Activated CD4-positive, alpha-beta T cell treated with anti-CD3 and anti-CD28 coated beads for 1 hour (primary cell): ENCODE data around the gene SIN3B.
"Not testable (repeated sequence)": the region's sequence is repeated elsewhere in the genome, so short reads cannot be mapped to it uniquely, and the experiment has no call there.

Experiments
- DNase-seq: peaks from one replicate; pipeline ENCODE4 v3.0.0-alpha.2; 2020

The SIN3B gene, protein sequence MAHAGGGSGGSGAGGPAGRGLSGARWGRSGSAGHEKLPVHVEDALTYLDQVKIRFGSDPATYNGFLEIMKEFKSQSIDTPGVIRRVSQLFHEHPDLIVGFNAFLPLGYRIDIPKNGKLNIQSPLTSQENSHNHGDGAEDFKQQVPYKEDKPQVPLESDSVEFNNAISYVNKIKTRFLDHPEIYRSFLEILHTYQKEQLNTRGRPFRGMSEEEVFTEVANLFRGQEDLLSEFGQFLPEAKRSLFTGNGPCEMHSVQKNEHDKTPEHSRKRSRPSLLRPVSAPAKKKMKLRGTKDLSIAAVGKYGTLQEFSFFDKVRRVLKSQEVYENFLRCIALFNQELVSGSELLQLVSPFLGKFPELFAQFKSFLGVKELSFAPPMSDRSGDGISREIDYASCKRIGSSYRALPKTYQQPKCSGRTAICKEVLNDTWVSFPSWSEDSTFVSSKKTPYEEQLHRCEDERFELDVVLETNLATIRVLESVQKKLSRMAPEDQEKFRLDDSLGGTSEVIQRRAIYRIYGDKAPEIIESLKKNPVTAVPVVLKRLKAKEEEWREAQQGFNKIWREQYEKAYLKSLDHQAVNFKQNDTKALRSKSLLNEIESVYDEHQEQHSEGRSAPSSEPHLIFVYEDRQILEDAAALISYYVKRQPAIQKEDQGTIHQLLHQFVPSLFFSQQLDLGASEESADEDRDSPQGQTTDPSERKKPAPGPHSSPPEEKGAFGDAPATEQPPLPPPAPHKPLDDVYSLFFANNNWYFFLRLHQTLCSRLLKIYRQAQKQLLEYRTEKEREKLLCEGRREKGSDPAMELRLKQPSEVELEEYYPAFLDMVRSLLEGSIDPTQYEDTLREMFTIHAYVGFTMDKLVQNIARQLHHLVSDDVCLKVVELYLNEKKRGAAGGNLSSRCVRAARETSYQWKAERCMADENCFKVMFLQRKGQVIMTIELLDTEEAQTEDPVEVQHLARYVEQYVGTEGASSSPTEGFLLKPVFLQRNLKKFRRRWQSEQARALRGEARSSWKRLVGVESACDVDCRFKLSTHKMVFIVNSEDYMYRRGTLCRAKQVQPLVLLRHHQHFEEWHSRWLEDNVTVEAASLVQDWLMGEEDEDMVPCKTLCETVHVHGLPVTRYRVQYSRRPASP

DNA sequence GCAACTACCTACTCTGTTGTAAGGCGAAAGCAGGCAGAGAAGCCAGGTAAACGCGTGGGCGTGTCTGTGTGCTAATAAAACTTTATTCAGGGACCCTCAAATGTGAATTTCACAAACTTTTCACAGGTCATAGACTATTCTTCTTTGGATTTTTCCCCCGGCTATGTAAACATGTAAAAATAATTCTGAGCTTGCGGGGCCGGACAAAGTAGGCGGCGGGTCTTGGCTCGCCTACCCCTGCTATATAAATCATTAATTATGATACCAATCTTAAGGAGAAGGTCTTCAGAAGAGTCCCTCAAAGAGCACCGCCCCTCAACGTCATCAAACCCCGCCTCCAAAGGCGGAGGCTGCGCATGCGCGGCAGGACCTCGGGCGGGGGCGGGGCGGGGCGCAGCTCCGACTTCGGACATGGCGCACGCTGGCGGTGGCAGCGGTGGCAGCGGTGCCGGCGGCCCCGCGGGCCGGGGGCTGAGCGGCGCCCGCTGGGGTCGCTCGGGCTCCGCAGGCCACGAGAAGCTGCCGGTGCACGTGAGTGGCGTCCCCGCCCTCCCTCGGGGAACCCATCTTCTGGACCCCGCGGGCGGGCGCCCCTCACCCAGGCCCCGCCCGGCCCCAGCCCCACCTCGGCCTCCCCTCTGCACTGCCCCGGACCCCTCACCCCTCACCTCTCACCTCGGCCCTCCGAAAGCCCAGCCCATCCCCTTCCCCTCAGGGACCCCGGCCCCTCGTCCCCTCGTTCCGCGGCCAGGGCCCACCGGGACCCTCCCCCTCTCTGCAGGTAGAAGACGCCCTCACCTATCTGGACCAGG lies at the start of gene SIN3B:
Gene SIN3B (plus strand): TSS at position 389 of the 812 bp plus-strand sequence. CDS start 23 bp downstream, at position 412.
- peak; percentile 88 for DNase-seq

DNA sequence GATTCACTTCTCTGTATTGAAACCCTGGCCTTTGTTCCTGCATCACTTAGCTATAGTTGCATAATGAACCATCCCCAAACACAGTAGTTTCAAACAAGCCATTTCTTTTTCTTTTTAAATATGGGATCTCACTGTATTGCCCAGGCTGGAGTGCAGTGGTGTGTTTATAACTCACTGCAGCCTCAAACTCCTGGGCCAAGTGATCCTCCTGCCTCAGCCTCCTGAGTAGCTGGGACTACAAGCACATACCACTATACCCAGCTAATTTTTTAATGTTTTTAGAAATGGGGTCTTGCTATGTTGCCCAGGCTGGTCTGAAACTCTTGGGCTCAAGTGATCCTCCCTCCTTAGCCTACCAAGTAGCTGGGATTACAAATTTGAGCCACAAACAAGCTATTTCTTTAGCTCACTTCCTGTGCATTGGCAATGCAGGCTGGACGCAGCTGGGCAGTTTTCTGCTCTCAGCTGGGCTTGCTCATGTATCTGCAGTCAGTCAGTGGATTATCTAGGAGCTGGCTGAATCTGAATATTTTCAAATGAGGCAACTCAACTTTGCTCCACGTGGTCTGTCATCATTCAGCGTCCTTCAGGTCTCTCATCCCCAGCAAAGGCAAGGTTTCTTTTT lies 49.5 kb upstream of the SIN3B start:
- DNase-seq, result no peak

DNA sequence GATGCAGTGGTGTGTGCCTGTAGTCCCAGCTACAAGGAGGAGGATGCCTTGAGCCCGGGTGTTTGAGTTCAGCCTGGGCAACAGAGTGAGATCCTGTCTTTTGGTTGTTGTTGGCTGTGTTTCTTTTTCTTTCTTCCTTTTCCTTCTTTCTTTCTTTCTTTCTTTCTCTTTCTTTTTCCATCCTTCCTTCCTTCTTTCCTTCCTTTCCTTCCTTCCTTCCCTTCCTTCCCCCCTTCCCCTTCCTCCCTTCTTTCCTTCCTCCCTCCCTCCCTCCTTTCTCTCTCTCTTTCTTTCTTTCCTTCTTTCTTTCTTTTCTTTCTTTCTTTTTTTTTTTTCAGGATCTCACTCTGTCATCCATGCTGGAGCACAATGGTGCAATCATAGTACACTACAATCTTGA lies 46.5 kb upstream of the SIN3B start:
- DNase-seq, result no peak

DNA sequence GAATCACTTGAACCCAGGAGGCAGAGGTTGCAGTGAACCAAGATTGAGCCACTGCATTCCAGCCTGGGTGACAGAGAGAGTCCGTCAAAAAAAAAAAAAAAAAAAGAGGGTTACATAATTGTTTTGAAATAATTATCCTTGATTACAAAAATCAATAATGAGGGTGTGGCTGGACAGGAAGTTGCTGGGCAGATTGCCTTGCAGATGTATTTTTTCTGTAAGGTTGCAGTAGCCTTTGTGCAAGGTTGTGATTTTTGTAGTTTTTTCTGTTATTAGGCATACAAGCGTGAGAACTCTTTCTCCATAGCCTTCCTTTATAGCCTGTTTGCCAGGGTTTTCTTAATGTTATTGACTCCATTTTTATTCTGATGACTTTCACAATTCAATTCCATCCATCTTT lies 40.7 kb upstream of the SIN3B start:
- DNase-seq, result no peak

DNA sequence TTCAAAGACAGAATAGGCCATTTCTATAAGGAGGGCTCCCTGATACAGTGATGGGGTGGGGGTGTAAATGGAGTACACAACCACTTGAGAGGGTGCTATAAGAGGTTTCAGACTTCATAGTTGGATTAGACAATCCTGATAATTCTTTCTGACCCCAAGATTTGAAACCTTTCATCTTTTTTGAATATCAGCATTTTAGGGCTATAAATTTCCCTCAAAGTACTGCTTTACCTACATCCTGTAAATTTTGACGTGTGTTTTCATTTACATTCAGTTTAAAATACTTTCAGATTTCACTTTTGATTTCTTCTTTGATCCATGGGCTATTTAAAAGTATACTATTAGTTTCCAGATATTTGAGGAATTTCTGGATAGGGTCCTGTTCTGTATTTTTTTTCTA lies 40.0 kb upstream of the SIN3B start:
- no peak for DNase-seq

DNA sequence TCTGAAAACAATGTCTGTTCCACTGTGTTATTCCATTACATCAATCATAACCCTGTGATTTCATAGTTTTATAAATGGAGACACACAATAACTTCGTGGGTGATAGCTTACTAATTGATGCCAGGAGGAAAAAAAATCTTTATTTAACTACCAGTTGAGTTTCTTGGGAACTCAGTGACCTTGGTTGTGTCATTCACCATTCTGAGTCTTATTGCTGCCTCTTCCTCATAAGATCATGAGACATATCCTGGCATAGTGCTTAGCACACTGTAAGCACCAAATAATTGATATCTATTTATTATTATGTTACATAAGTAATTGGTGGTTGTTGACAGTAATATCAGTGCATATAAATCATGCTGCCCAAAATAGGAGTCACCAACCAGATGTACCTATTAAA lies 39.1 kb upstream of the SIN3B start:
- no peak for DNase-seq

DNA sequence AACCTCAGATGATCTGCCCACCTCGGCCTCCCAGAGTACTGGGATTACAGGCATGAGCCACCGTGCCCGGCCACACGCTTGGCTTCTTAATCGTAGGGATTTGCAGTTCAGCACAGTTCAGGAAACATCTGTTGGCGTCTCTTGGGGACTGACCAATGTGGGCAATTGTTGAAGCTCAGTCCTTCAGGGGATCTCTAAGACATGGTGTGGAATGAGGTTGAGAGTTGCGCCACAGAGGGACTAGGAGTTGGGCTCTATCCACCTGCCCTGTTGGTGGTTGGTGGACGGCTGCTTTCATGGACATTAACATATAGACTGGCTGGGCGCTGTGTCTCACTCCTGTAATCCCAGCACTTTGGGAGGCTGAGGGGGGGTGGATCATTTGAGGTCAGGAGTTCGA lies 37.3 kb upstream of the SIN3B start:
- no peak for DNase-seq

DNA sequence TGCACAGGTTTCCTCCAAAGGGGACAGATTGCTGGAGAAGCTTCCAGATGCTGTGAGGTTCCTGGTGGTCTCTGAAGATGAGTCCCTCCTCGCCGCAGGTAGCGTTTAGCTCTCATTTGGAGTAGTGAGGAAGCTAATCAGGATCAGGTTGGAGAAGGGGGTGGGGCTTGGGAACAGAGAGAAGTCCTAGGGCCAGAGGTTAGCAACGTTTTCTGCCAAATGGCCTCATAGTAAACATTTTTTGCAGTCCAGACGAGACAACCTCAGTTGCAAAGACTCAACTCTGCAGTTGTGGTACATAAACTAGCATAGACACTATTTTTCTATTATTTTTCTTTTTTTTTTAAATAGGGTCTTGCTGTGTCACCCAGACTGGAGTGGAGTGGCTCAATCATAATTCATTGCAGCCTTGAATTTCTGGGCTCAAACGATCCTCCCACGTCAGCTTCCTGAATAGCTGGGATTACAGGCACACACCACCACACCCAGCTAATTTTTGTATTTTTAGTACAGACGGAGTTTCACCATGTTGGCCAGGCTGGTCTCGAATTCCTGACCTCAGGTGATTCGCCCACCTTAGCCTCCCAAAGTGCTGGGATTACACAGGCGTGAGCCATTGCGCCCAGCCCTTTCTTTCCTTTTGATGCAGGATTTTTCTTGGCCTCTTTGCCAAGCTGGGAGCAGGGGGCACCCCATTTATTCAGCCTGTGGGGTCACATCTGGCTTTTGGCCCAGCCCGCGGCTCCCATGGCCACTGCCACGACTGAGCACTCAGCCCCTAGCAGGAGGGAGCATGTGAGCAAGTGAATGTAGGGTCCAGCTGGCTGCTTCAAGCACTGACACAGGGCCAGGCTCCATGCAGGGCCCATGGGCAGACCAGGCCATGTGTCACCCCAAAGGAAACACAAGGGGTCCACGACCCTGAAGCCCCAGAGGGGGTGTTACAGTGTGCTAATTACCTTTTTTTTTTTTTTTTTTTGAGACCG lies 34.4 kb upstream of the SIN3B start:
- DNase-seq, result no peak

DNA sequence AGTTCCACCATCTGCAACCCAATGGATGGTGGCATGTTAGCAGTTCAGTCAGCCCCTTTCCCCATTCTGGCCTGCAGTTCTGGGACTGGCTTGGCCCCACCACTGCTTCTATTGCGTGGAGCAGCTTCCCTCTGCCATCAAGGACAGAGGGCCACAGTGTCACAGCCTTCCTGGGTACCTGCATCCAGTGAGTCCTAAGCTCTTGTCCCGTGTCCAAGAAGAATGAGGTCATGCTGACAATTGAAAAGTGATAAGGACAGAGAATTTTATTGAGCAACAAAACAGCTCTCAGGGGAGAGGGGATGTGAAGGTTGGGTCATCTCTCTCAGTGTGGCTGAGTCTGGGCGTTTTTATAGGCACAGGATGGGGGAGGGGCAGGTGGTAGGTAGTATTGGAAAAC lies 33.5 kb upstream of the SIN3B start:
- no peak for DNase-seq

DNA sequence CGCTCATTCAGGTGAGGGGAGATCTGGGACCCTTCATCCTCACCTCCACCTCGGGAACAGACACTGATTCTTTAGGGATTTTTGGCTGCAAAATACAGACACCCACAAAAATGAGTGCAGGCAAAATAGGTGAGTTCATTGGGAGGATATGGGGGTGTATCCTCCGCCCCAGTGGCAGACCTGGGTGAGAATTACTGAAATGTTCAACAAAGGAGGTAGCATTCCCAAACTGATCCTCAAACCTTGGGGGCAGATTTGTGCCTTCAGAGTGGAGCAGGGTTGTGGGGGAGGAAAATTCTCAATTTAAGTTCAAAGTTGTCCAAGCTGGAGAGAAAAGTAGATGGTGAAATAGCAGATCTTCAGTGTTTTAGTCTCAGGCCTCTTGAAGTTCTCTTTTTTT lies 31.3 kb upstream of the SIN3B start:
- no peak for DNase-seq

DNA sequence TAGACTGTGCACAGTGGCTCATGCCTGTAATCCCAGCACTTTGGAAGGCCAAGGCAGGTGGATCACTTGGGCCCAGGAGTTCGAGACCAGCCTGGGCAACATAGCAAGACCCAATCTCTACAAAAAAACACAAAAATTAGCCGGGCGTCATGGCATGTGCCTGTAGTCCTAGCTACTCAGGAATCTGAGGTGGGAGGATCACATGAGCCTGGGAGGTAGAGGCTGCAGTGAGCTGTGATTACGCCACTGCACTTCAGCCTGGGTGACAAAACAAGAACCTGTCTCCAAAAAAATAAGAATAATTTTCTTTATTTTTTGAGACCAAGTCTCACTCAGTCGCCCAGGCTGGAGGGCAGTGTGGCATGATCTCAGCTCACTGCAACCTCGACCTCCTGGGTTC lies 30.9 kb upstream of the SIN3B start:
- not testable (repeated sequence) for DNase-seq

DNA sequence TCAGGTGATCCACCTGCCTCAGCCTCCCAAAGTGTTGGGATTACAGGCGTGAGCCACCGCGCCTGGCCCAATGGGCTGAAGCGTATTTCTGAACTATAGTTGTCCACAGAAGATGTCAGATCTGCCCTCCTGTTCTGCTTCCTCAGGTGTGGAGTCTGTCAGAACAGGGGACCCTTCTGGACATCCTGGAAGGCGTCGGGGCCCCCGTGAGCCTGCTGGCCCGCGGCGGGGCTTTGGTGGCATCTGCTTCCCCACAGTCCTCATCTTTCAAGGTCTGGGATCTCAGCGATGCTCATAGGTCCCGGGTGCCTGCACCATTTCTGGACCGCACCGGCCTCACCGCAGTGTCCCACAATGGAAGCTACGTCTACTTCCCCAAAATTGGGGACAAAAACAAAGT lies 29.5 kb upstream of the SIN3B start:
- DNase-seq, result no peak

DNA sequence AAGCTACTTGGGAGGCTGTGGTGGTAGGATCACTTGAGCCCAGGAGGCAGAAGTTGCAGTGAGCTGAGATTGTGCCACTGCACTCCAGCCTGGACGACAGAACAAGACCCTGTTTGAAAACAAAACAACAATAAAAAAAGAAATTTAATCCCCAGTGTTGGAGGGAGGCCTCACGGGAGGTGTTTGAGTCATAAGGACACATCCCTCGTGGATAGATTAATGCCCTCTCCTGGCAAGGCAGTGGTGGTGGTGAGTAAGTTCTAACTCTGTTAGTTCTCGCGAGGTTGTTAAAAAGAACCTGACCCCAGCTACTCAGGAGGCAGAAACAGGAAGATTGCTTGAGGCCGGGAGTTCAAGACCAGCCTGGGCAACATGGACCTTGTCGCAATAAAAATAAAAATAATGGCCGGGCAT lies 27.6 kb upstream of the SIN3B start:
- DNase-seq, result no peak

DNA sequence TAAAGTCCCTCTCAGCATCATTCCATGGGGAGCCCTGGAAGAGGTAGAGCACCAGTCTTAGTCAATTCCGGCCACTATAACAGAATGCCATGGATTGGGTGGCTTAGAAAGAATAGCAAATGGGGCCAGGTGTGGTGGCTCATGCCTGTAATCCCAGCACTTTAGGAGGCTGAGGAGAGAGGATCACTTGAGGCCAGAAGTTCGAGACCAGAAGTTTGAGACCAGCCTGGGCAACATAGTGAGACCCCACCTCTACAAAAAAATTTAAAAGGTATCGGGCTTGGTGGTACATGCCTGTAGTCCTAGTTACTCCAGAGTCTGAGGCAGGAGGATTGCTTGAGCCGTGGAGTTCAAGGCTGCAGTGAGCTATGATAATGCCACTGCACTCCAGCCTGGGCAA lies 25.0 kb upstream of the SIN3B start:
- DNase-seq, result no peak

DNA sequence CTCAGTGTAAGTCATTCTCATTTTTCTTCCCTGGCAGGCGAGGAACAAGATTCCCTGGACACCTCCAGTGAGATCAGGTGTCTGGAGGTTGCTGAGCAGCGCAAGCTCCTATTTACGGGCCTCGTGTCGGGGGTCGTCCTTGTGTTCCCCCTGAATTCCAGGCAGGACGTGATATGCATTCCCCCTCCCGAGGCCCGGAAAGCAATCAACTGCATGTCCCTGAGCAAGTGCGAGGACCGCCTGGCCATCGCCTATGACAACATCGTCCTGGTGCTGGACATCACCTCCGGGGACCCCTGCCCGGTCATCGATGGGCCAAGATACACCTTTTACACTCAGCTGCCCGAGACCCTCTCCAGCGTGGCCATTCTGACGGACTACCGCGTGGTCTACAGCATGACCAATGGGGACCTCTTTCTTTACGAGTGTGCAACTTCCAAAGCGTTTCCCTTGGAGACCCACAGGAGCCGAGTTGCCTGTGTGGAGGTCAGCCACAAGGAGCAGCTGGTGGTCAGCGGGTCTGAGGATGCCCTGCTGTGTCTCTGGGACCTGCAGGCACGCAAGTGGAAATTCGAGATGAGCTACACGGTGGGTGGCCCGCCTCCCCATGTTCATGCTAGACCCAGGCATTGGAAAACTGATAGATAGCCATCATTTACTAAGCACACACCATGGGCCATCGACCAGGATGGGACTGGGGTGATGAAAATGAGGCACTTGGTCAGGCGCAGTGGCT lies 21.5 kb upstream of the SIN3B start:
- DNase-seq, result no peak

DNA sequence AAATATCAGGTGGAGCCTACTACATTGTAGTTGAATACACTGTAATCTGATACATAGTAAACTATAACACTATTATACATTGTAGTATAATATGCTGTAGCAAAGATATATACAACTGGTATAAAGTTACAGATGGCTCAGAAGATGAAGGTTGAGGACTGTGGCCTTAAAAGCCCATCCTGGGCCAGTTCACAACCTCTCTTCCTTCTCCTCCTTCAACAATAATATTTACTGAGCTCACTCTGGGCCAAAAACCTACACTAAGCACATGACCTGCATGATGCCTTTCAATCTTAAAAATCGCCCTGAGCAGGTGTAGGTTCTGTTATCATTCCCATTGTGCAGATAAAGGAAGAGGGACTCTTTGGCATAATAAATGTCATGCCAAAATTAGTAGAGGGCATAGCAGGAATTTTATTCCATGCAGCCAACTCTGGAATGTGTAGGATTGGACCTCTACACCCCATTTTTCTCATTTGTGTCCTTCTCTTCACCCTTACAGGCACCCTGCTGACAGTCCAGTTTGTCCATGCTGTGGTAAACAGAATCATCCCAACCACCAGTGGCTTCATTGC lies 14.6 kb upstream of the SIN3B start:
- no peak for DNase-seq

DNA sequence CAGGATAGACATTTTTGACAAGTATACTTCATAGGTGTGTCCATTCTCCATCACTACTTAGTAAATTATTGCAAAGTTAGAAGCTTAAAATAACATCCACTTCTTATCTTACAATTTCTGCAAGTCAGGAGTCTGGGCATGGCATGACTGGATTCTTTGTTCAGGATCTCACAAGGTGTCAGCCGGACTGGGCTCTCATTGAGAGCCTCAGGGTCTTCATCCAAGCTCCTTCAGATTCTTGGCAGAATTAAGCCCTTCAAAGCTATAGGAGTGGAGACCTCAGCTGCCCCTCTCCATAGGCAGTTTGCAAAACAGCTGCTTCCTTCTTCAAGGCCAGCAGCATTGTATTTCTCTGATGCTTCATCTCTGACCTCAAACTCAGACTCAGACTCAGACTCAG lies 9.1 kb upstream of the SIN3B start:
- no peak for DNase-seq

DNA sequence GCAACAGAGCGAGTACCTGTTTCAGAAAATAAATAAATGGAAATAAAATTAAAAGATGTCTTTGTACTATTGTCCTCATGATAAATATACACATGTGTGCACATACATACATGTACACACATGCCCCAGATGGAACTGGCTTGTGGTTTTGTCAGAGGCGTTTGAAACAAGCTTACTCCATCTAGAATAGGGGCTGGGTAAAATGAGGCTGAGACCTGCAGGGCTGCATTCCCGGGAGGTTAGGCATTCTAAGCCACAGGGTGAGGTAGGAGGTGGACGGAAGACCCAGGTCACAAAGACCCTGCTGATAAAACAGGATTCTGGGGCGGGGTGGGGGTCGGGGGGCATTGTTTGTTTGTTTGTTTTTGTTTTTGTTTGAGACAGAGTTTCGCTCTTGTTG lies 8.1 kb upstream of the SIN3B start:
- no peak for DNase-seq

DNA sequence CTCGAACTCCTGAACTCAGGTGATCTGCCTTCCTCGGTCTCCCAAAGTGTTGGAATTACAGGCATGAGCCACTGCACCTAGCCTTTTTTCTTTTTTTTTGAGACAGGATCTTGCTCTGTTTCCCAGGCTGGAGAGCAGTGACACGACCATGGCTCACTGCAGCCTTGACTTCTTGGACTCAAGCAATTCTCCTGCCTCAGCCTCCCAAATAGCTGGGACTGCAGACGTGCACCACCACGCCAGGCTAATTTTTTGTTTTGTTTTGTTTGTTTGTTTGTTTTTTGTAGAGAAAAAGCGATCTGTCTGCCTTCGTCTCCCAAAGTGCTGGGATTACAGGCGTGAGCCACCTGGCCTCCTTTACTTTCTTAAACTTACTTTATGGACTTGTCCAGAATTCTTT lies 6.5 kb upstream of the SIN3B start:
- DNase-seq, result no peak
